H1 (cell line): ENCODE measurements around the gene IL10. TPM values are rescaled to one million over a fixed set of nuclear protein-coding genes. Genes with fewer than 3 reads are reported as not detected.

Experiments used
- CREB1 ChIP-seq: IDR thresholded peaks from 2 replicates; pipeline ENCODE4 v1.6.1; 2012; ENCODE audit warnings: inconsistent platforms
- EP300 ChIP-seq, 2 experiments: IDR thresholded peaks; 1 replicate in 1 of 2; 2 replicates in 1 of 2; pipeline ENCODE4 v1.6.1; 2011 to 2012; ENCODE audit warnings: low read depth in 2 of 2, low read length in 2 of 2, mild to moderate bottlenecking in 2 of 2, borderline replicate concordance in 1 of 2, inconsistent platforms in 1 of 2, moderate library complexity in 1 of 2
- KDM1A ChIP-seq: fragments of 200-600, 300-600 bp; sonication (generic); IDR thresholded peaks from 2 replicates; pipeline ENCODE4 v1.7.1; 2016; ENCODE audit warnings: mild to moderate bottlenecking, low read length, borderline replicate concordance
- SIX5 ChIP-seq: IDR thresholded peaks from 2 replicates; pipeline ENCODE4 v1.6.1; 2011; ENCODE audit warnings: mild to moderate bottlenecking, low read depth, low read length
- TCF12 ChIP-seq: IDR thresholded peaks from 2 replicates; pipeline ENCODE4 v1.6.1; 2011; ENCODE audit warnings: low read depth, mild to moderate bottlenecking, low read length
- YY1 ChIP-seq: IDR thresholded peaks from 2 replicates; pipeline ENCODE4 v1.6.1; 2011; ENCODE audit warnings: low read depth, mild to moderate bottlenecking, low read length
- polyA plus RNA-seq, 7 experiments: library from polyadenylated mRNA; depleted of rRNA in 3 of 7; stranded (reverse) in 5 of 7; unstranded in 2 of 7; fragments of >200 nt in 5 of 7; fragments of 200-250 nt in 2 of 7; gene quantifications; 1 replicate in 5 of 7; 2 replicates in 1 of 7; 4 replicates in 1 of 7; pipeline versions ENCODE4 v1.2.1 to v1.2.3, GENCODE V29; 2011 to 2013; ENCODE audit warnings: missing spikeins in 2 of 7, mixed read lengths in 2 of 7
- total RNA-seq: library from RNA; stranded (reverse); fragmentation: NEBNext Ultra II Directional; extraction: Animal tissue kit (Norgen Biotek cat#: 25700); gene quantifications from 2 replicates; pipeline ENCODE4 v1.2.1, GENCODE V29; 2021

IL10 gene
- total and polyA plus RNA-seq, 2 of the 8 experiments (the other 6 are each of a cell fraction or from before 2014, with no cell fraction given): not detected

DNA sequence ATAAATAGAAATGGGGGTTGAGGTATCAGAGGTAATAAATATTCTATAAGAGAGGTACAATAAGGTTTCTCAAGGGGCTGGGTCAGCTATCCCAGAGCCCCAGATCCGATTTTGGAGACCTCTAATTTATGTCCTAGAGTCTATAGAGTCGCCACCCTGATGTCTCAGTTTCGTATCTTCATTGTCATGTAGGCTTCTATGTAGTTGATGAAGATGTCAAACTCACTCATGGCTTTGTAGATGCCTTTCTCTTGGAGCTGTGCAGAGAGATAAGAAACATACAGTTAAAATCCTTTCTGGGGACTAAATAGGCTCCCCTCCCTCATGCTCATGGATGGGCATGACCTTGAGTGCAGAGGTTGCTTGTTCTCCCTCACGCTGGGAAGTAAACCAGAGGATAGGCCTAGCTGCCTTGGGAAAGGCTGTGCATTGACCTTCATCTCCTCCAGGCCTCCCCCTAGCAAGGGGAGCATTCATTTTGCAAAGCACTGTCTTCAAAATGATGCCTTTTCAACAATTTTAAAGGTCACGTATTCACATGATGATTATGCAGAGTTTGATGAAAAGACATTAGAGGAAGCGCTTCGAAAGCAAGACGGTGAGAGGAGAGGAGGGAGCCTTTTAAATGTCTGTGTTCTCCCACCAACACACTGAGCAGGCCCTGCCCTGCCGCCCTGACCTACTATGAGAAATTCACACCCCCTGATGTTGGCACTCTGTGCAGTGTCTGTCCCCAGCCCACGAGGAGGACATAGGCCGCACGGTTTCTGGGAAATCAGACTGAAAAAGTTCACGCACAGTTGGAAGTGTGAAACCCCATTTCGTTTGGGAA, 3.6 kb downstream of the IL10 start (continued):
- TF ChIP-seq SIX5 (no peak), EP300 (IDR thresholded peaks at IDR 0.05; ENCODE audit: borderline replicate concordance in 1 of 2, low read depth in 2 of 2, low read length in 2 of 2) (no peak), CREB1 (no peak), YY1 (no peak), TCF12 (no peak), KDM1A (no peak)
